Measurements from ENCODE around the gene TF. TPM values are rescaled to one million over a fixed set of nuclear protein-coding genes. Genes with fewer than 3 reads are reported as not detected.

The TF gene
- total and polyA plus RNA-seq, 10 of the 15 experiments (the other 5 are each of a cell fraction or from before 2014, with no cell fraction given): under 0.01 to 8.9 (median 0.05) TPM; not detected in 1

- H4K20me1 ChIP-seq (ENCODE audit: control insufficient read depth, insufficient read depth): no peaks in the 10 kb centered on the region
- H3K79me2 ChIP-seq (ENCODE audit: control insufficient read depth, insufficient read depth, low read length): peaks cover 23% of the 10 kb centered on the region
- ATAC-seq: no peak
- no peak overlapping the region for H3K9ac ChIP-seq (ENCODE audit: control insufficient read depth, insufficient read depth, low read length)
- WGBS (ENCODE audit: insufficient coverage, insufficient replicate concordance, low lambda C conversion rate, missing lambda C conversion rate): 13% methylated on average over 15 of the region's 15 CpGs
- peak overlapping the region; percentile 74; the same call in 1 of the 2 replicates for H3K4me3 ChIP-seq
- RAD21 ChIA-PET (ENCODE audit: unreplicated experiment): no interaction called here
- H3K36me3 ChIP-seq (ENCODE audit: control insufficient read depth in 2 of 2, insufficient read depth in 2 of 2, low read length in 1 of 2): no peaks in the 10 kb centered on the region
- H3K27ac ChIP-seq (ENCODE audit: control insufficient read depth, insufficient read depth): no peak overlapping the region
- H2AFZ ChIP-seq (ENCODE audit: control insufficient read depth, low read depth, low read length): peak overlapping the region; percentile 96
- no peaks in the 10 kb centered on the region for H3K9me3 ChIP-seq (replicated peaks; ENCODE audit: control insufficient read depth, insufficient read depth, low read length)
- DNase-seq (ENCODE audit: low read depth, low spot score): no peak
- SMC1A ChIA-PET (ENCODE audit: uncharacterized antibody, unreplicated experiment): no interaction called here
- in situ Hi-C loops (cut with MboI): no loop called here
- H3K4me1 ChIP-seq (ENCODE audit: control insufficient read depth, insufficient read depth, low read length): no peaks in the 10 kb centered on the region
- no TSS peak for BruUV-seq (replicated peaks)
- POLR2A ChIA-PET: no interaction called here
- CTCF ChIA-PET: no interaction called here
- FAIRE-seq: no peak
- no peaks in the 10 kb centered on the region for H3K27me3 ChIP-seq (replicated peaks in 1 of 2; ENCODE audit: control insufficient read depth in 2 of 2, insufficient read depth in 2 of 2, low read length in 1 of 2)
- intact Hi-C loops (cut with micrococcal nuclease; ENCODE audit: unreplicated experiment): loop anchor here (2.0 to 5.0 kb wide), 3 partner anchors 143 to 682 kb away; partner anchors contain the start of genes ANAPC13 and CEP63
- peak overlapping the region; percentile 58 for H3K4me2 ChIP-seq (ENCODE audit: control insufficient read depth, insufficient read depth)
- TF ChIP-seq TARDBP (IDR thresholded peaks at IDR 0.05; ENCODE audit: borderline replicate concordance) (no peak), ATF2 (IDR thresholded peaks at IDR 0.05; ENCODE audit: low read length) (no peak), SUPT20H (IDR thresholded peaks at IDR 0.05; ENCODE audit: borderline replicate concordance, control insufficient read depth, low read depth, low read length) (no peak), PKNOX1 (IDR thresholded peaks at IDR 0.05) (peak; percentile 30; the same call in 1 of the 2 replicates), ATF7 (IDR thresholded peaks at IDR 0.05; ENCODE audit: low read depth) (0 out of 2 replicates have a peak, but pooled peaks have one; percentile 27), NR2C1 (IDR thresholded peaks at IDR 0.05) (no peak), NFIC (IDR thresholded peaks at IDR 0.05; ENCODE audit: low read depth, low read length) (no peak), BACH1 (IDR thresholded peaks at IDR 0.05; ENCODE audit: borderline replicate concordance) (no peak), RELA (IDR thresholded peaks at IDR 0.05; ENCODE audit: borderline replicate concordance, partially characterized antibody) (no peak), MYC (IDR thresholded peaks at IDR 0.05; ENCODE audit: insufficient read depth, insufficient read length, insufficient replicate concordance, low read length, severe bottlenecking) (no peak)
- TF ChIP-seq, protein P1, sequence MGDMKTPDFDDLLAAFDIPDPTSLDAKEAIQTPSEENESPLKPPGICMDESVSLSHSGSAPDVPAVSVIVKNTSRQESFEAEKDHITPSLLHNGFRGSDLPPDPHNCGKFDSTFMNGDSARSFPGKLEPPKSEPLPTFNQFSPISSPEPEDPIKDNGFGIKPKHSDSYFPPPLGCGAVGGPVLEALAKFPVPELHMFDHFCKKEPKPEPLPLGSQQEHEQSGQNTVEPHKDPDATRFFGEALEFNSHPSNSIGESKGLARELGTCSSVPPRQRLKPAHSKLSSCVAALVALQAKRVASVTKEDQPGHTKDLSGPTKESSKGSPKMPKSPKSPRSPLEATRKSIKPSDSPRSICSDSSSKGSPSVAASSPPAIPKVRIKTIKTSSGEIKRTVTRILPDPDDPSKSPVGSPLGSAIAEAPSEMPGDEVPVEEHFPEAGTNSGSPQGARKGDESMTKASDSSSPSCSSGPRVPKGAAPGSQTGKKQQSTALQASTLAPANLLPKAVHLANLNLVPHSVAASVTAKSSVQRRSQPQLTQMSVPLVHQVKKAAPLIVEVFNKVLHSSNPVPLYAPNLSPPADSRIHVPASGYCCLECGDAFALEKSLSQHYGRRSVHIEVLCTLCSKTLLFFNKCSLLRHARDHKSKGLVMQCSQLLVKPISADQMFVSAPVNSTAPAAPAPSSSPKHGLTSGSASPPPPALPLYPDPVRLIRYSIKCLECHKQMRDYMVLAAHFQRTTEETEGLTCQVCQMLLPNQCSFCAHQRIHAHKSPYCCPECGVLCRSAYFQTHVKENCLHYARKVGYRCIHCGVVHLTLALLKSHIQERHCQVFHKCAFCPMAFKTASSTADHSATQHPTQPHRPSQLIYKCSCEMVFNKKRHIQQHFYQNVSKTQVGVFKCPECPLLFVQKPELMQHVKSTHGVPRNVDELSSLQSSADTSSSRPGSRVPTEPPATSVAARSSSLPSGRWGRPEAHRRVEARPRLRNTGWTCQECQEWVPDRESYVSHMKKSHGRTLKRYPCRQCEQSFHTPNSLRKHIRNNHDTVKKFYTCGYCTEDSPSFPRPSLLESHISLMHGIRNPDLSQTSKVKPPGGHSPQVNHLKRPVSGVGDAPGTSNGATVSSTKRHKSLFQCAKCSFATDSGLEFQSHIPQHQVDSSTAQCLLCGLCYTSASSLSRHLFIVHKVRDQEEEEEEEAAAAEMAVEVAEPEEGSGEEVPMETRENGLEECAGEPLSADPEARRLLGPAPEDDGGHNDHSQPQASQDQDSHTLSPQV (IDR thresholded peaks at IDR 0.05): no peak
- TF ChIP-seq, protein P2, sequence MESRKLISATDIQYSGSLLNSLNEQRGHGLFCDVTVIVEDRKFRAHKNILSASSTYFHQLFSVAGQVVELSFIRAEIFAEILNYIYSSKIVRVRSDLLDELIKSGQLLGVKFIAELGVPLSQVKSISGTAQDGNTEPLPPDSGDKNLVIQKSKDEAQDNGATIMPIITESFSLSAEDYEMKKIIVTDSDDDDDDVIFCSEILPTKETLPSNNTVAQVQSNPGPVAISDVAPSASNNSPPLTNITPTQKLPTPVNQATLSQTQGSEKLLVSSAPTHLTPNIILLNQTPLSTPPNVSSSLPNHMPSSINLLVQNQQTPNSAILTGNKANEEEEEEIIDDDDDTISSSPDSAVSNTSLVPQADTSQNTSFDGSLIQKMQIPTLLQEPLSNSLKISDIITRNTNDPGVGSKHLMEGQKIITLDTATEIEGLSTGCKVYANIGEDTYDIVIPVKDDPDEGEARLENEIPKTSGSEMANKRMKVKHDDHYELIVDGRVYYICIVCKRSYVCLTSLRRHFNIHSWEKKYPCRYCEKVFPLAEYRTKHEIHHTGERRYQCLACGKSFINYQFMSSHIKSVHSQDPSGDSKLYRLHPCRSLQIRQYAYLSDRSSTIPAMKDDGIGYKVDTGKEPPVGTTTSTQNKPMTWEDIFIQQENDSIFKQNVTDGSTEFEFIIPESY (IDR thresholded peaks at IDR 0.05): no peak
- TF ChIP-seq, protein P3, sequence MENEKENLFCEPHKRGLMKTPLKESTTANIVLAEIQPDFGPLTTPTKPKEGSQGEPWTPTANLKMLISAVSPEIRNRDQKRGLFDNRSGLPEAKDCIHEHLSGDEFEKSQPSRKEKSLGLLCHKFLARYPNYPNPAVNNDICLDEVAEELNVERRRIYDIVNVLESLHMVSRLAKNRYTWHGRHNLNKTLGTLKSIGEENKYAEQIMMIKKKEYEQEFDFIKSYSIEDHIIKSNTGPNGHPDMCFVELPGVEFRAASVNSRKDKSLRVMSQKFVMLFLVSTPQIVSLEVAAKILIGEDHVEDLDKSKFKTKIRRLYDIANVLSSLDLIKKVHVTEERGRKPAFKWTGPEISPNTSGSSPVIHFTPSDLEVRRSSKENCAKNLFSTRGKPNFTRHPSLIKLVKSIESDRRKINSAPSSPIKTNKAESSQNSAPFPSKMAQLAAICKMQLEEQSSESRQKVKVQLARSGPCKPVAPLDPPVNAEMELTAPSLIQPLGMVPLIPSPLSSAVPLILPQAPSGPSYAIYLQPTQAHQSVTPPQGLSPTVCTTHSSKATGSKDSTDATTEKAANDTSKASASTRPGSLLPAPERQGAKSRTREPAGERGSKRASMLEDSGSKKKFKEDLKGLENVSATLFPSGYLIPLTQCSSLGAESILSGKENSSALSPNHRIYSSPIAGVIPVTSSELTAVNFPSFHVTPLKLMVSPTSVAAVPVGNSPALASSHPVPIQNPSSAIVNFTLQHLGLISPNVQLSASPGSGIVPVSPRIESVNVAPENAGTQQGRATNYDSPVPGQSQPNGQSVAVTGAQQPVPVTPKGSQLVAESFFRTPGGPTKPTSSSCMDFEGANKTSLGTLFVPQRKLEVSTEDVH (IDR thresholded peaks at IDR 0.05; ENCODE audit: low read depth, partially characterized antibody): no peak
Measured at GRCh38 chr3:133805384-133805701, 59.1 kb downstream of the TF start.

Measured in GM12878 (cell line).